Bronchial epithelial cell (primary cell): Measurements from ENCODE around the gene SLC22A15. TPM values are rescaled to one million over a fixed set of nuclear protein-coding genes. Genes with fewer than 3 reads are reported as not detected.

Experiments used
- DNase-seq: peaks from one replicate; pipeline ENCODE4 v3.0.0-alpha.2; 2010; ENCODE audit warnings: low read depth
- FAIRE-seq: peaks from 2 replicates; lab custom pipeline; 2011; peaks lifted over from hg19 to GRCh38; lab: Jason Lieb, UNC
- H3K27me3 ChIP-seq: 2 replicates; pipeline ENCODE4 v1.5.1; 2011; ENCODE audit warnings: low read length; ENCODE audit not compliant: control insufficient read depth, insufficient read depth
- H3K36me3 ChIP-seq: 2 replicates; pipeline ENCODE4 v1.5.1; 2011; ENCODE audit warnings: low read length; ENCODE audit not compliant: control insufficient read depth, insufficient read depth
- H3K4me3 ChIP-seq: 2 replicates; pipeline ENCODE4 v1.5.1; 2011; ENCODE audit warnings: mild to moderate bottlenecking, low read depth, low read length, control low read depth
- CTCF ChIP-seq: IDR thresholded peaks from 2 replicates; pipeline ENCODE4 v1.5.1; 2011; ENCODE audit warnings: mild to moderate bottlenecking, moderate library complexity, low read length, control low read depth, inconsistent platforms; ENCODE audit not compliant: insufficient read depth, severe bottlenecking
- total RNA-seq: library from RNA; depleted of rRNA; stranded (reverse); fragments of >200 nt; gene quantifications from 2 replicates; pipeline ENCODE4 v1.2.1, GENCODE V29; 2014

SLC22A15 gene
- total RNA-seq, 1 donor from 2014 or later, result 22.6 TPM

DNA sequence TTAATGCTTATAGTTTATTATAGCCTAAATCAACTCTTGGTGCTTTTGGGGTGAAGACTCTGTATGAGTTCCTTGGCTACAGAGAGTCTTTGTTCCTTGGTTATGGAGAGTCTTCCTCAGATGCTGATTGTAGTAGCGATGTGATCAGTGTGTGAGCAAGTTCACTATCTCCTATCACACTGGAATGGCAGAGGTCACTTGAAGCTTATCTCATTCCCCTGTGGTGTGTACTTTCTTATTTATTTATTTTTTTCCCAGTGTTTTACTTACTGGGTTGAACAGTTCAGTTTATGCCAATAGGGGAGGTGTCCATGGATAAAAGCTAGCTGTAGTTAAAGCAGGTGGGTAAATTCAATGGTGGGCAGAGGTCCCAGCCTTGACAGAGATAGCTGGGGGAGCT, 114.8 kb downstream of the SLC22A15 start:
- H3K36me3 ChIP-seq, result no peaks in the 10 kb centered on the region
- H3K27me3 ChIP-seq, result no peaks in the 10 kb centered on the region
- FAIRE-seq, result no peak
- no peak for TF ChIP-seq CTCF
- H3K4me3 ChIP-seq, result no peak overlapping the region
- DNase-seq, result no peak

- FAIRE-seq, result no peak
- no peaks in the 10 kb centered on the region for H3K36me3 ChIP-seq
These were observed 116.6 kb downstream of the SLC22A15 start for GRCh38 chr1:116092752-116093489.

DNA sequence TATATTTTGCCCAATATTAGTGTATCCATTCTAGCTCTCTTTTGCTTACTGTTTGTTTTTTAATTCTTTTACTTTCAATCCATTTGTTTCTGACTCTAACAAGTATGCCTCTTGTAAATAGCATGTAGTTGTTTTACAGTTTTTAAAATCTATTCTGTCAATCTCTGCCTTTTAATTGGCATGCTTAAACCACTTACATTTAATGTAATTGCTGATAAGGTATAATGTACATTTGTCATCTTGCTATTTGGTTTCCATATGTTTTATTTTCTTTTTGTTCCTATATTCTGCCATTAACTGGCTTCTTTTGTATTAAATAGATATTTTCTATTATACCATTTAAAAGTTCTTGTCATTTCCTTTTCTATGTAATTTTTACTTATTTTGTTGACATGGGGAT, 118.7 kb downstream of the SLC22A15 start:
- no peak for DNase-seq

More at GRCh38 chr1:116092752-116093489, 116.6 kb downstream of the SLC22A15 start:
- DNase-seq, result no peak
- H3K4me3 ChIP-seq, result no peak overlapping the region
- no peak for TF ChIP-seq CTCF
- H3K27me3 ChIP-seq, result no peaks in the 10 kb centered on the region

DNA sequence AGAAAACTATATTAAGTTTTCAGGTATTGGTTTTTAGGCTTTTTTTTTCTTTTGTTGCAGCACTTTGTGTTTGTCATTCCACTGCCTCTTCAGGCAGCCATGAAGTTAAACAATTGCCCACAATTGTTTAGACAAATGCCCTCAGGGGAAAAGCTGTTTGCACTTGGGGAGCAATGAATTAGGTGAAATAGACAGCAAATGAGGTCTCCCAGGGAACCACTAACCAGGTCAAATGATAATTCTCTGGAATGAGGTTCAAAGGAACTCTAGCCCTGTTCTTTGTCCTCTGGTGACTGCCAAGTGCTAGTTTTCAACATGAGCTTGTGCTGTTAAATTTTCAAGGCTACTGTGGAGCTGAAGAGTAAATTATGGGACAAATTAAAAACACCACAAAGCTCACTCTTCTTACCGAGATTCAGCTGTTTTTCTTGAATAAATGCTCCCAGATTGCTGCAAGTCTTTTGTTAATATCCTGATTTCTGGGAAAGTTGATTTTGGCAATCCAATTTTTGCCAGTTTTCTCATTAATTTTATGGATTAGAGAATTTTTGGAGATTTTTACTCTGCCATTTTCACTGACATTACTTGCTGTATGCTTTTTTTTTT, 119.8 kb downstream of the SLC22A15 start:
- Histone ChIP-seq H3K27me3 (no peaks in the 10 kb centered on the region), H3K4me3 (no peak overlapping the region), H3K36me3 (no peaks in the 10 kb centered on the region)
- DNase-seq (no peak), FAIRE-seq (no peak)
- TF ChIP-seq CTCF, result no peak

More for the DNA sequence above, 118.7 kb downstream of the SLC22A15 start:
- Histone ChIP-seq H3K27me3 (no peaks in the 10 kb centered on the region), H3K4me3 (no peak overlapping the region), H3K36me3 (no peaks in the 10 kb centered on the region)
- TF ChIP-seq CTCF, result no peak
- no peak for FAIRE-seq

DNA sequence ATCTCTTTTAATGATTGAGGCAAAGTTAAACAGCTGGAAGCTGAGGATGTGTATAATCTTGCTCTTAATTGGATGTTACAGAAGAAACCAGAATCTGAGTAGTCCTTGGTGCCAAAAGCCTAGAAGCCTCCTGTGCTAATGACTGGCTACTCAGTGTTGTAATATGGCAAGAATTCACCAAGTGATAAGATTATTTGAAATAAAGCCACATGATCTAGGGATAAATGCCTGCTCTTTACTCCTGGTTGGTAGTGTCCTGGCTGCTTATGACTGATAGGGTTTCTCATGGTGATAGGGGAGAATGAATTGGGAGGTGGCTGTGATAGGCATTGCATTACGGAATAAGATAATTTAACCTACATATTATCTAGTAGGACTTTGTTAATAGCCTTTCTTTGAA, 121.3 kb downstream of the SLC22A15 start:
- Histone ChIP-seq H3K27me3 (no peaks in the 10 kb centered on the region), H3K36me3 (no peaks in the 10 kb centered on the region), H3K4me3 (no peak overlapping the region)
- no peak for DNase-seq
- no peak for TF ChIP-seq CTCF
- FAIRE-seq, result no peak
